HCT116 (cell line): ENCODE data around the gene FRK.

ENCODE experiments used
- CTCF ChIP-seq, 3 experiments: fragments of 200-600 bp in 1 of 3; sonication (generic) in 1 of 3; IDR thresholded peaks in 2 of 3; conservative IDR thresholded peaks in 1 of 3; 2 replicates each; pipeline ENCODE4 v1.5.1; 2012 to 2017; ENCODE audit warnings: low read depth in 2 of 3, low read length in 2 of 3, antibody characterized with exemption in 1 of 3, borderline replicate concordance in 1 of 3, control low read depth in 1 of 3, mild to moderate bottlenecking in 1 of 3, mixed read lengths in 1 of 3, mixed run types in 1 of 3, moderate library complexity in 1 of 3; ENCODE audit not compliant: insufficient read depth in 1 of 3
- MAX ChIP-seq: IDR thresholded peaks from 2 replicates; pipeline ENCODE4 v1.6.1; 2012
- POLR2A ChIP-seq: IDR thresholded peaks from 2 replicates; pipeline ENCODE4 v1.7.0; 2011; ENCODE audit warnings: borderline replicate concordance; ENCODE audit not compliant: insufficient read depth, insufficient read length; ENCODE audit errors: extremely low read depth
- POLR2AphosphoS5 ChIP-seq: IDR thresholded peaks from 2 replicates; pipeline ENCODE4 v1.6.1; 2011; ENCODE audit warnings: mild to moderate bottlenecking, low read depth, low read length, moderate library complexity
- ZNF274 ChIP-seq: fragments of 200-500 bp; sonication (Bioruptor generic); IDR thresholded peaks from 2 replicates; pipeline ENCODE4 v1.6.1; 2014; ENCODE audit warnings: mild to moderate bottlenecking, low read depth, low read length, inconsistent platforms

DNA sequence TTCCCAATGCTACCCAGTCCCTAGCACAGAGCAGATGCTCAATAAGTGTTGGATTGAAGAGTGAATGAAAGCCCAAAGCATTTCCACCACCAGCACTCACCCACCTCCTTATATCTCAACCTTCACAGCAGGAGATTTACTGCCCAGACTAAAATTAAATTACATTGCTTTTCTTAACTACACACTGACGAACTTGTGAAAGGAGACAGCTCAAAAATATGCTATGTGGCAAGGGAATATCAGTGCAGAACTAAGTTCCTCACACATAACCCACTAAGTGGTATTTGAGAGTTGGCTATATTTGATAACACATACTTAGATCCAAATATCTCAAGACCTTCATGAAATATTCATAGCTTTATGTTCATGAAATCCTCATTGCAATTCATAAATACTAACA, 137.7 kb downstream of the FRK start:
- TF ChIP-seq CTCF (IDR thresholded peaks at IDR 0.05 in 2 of 3, conservative IDR thresholded peaks at IDR 0.05 in 1 of 3; ENCODE audit: borderline replicate concordance in 1 of 3, insufficient read depth in 1 of 3, low read depth in 2 of 3, low read length in 2 of 3): no peak
- TF ChIP-seq ZNF274: no peak
- TF ChIP-seq POLR2A: no peak
- no peak for TF ChIP-seq POLR2AphosphoS5
- no peak for TF ChIP-seq MAX
